Gastrocnemius medialis (tissue), 4 donors: Measurements from ENCODE around the gene SPACA5B.

Experiments used
- POLR2A ChIP-seq, 2 donors: fragments of 450-650 bp; IDR thresholded peaks; one replicate each; pipeline ENCODE4 v1.6.1; 2017; ENCODE audit warnings: antibody characterized with exemption in 2 of 2, mild to moderate bottlenecking in 2 of 2, moderate library complexity in 2 of 2
- TF ChIP-seq, protein P1 (sequence below), 5 experiments: fragments of 450-650 bp in 3 of 5; fragments of 200-600 bp in 2 of 5; sonication (generic) in 2 of 5; IDR thresholded peaks in 4 of 5; conservative IDR thresholded peaks in 1 of 5; 1 replicate in 4 of 5; 2 replicates in 1 of 5; pipeline ENCODE4 v1.5.1; 2016 to 2019; ENCODE audit warnings: antibody characterized with exemption in 5 of 5, mild to moderate bottlenecking in 3 of 5, moderate library complexity in 3 of 5

DNA sequence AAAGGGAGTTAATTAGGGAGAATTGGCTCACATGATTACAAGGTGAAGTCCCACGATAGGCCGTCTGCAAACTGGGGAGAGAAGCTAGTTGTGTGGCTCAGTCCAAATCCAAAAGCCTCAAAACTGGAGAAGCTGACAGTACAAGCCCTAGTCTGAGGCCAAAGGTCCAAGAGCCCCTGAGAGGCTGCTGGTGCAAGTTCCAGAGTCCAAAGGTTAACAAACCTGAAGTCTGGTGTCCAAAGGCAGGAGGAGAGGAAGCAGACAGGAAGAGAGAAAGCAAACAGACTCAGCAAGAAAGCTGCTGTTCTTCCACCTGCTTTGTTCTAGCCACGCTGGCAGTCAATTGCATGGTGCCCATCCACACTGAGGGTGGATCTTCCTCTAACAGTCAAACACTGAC is 29.0 kb upstream of the SPACA5B start:
- TF ChIP-seq, protein P1, sequence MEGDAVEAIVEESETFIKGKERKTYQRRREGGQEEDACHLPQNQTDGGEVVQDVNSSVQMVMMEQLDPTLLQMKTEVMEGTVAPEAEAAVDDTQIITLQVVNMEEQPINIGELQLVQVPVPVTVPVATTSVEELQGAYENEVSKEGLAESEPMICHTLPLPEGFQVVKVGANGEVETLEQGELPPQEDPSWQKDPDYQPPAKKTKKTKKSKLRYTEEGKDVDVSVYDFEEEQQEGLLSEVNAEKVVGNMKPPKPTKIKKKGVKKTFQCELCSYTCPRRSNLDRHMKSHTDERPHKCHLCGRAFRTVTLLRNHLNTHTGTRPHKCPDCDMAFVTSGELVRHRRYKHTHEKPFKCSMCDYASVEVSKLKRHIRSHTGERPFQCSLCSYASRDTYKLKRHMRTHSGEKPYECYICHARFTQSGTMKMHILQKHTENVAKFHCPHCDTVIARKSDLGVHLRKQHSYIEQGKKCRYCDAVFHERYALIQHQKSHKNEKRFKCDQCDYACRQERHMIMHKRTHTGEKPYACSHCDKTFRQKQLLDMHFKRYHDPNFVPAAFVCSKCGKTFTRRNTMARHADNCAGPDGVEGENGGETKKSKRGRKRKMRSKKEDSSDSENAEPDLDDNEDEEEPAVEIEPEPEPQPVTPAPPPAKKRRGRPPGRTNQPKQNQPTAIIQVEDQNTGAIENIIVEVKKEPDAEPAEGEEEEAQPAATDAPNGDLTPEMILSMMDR (IDR thresholded peaks at IDR 0.05 in 4 of 5, conservative IDR thresholded peaks at IDR 0.05 in 1 of 5) = no peak
- TF ChIP-seq POLR2A (IDR thresholded peaks at IDR 0.05) = no peak
